Tibial nerve (tissue), 3 donors: ENCODE results near the gene ODAD3.

Experiments
- CTCF ChIP-seq, 5 experiments: fragments of 200-600 bp in 3 of 5; fragments of 450-650 bp in 2 of 5; sonication (generic) in 3 of 5; IDR thresholded peaks; one replicate each; pipeline ENCODE4 v1.5.1; 2016 to 2019; ENCODE audit warnings: antibody characterized with exemption in 5 of 5, mild to moderate bottlenecking in 3 of 5, moderate library complexity in 2 of 5
- POLR2A ChIP-seq, 2 donors: fragments of 450-650 bp; IDR thresholded peaks; one replicate each; pipeline ENCODE4 v1.6.1; 2017; ENCODE audit warnings: antibody characterized with exemption in 2 of 2, mild to moderate bottlenecking in 2 of 2, moderate library complexity in 2 of 2

DNA sequence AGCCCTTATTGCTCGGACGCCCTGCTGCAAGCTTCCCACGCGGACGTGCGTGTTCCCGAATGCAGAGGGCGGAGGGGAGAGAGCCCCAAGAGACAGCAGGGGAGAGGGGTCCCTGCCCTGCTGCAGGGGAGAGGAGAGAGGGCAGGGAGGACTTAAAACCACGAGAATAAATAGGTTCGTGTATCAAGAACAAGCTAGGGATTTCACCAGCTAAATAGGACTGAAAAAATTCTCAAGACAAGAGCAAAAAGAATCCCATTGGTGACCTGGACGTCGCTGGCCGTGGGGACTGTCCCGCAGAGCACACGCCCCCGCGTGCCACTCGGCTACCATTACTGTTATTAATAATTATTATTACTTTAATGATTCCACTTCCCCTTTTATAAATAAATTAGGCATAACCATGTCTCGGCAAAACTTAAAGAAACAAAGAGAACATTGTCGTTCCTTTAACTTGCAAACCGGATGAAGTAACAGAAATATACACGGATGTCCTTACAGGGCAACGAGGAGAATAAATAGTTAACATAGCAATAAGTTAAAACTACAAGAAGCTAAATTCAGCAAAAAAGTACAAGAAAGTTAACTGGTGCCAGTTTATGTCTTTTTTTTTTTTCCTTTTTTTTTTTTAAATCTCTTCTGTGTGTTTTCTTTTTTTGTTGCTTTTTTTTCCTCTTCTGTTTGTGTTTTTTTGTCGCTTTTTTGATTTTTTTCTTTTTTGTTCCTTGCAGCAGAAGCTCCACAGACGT is 17.1 kb upstream of the ODAD3 start:
- TF ChIP-seq CTCF (IDR thresholded peaks at IDR 0.05) (no peak), POLR2A (IDR thresholded peaks at IDR 0.05) (no peak)
